Measurements from ENCODE around the gene ATXN1.
"Not testable (repeated sequence)": the region's sequence is repeated elsewhere in the genome, so short reads cannot be mapped to it uniquely, and the experiment has no call there.

The ATXN1 gene

GRCh38 chr6:16785496-16785895 is 24.2 kb upstream of the ATXN1 start:
- H3K9ac ChIP-seq (ENCODE audit: low read length), result no peak overlapping the region
- H3K36me3 ChIP-seq (ENCODE audit: control insufficient read depth, insufficient read depth, low read length), result no peaks in the 10 kb centered on the region
- no peak overlapping the region for H2BK120ac ChIP-seq (ENCODE audit: low read depth, low read length)
- H3K27me3 ChIP-seq (ENCODE audit: insufficient read depth, low read length, poor library complexity), result no peaks in the 10 kb centered on the region
- no peak overlapping the region for H3K27ac ChIP-seq (ENCODE audit: low read depth, low read length)
- no peak overlapping the region for H2BK5ac ChIP-seq (ENCODE audit: low read length)
- H2AK5ac ChIP-seq (ENCODE audit: low read length), result no peak overlapping the region
- H2BK15ac ChIP-seq (replicated peaks; ENCODE audit: low read depth), result no peak overlapping the region
- no peak overlapping the region for H3K4me3 ChIP-seq (ENCODE audit: low read length)
- no peaks in the 10 kb centered on the region for H3K4me1 ChIP-seq (ENCODE audit: control insufficient read depth, low read depth, low read length)
- no peak overlapping the region for H3K4me2 ChIP-seq (ENCODE audit: low read length)
- H4K5ac ChIP-seq (ENCODE audit: low read length), result no peak overlapping the region
- no peak overlapping the region for H3K56ac ChIP-seq (ENCODE audit: low read length)
- DNase-seq, result no peak
- H3K79me1 ChIP-seq (ENCODE audit: low read length), result no peaks in the 10 kb centered on the region
- no peak overlapping the region for H3K23ac ChIP-seq (ENCODE audit: low read length)
- H3K79me2 ChIP-seq (ENCODE audit: control insufficient read depth, insufficient read depth, low read length), result no peaks in the 10 kb centered on the region
- H4K8ac ChIP-seq (ENCODE audit: low read depth, low read length), result no peak overlapping the region
- no peak overlapping the region for H3K18ac ChIP-seq (ENCODE audit: low read length)
- H3K4ac ChIP-seq (ENCODE audit: low read depth, low read length), result no peak overlapping the region

GRCh38 chr6:16784957-16785356 is 23.7 kb upstream of the ATXN1 start:
- H3K27ac ChIP-seq (ENCODE audit: low read depth, low read length); H3K4me3 ChIP-seq (ENCODE audit: low read length); DNase-seq; H3K18ac ChIP-seq (ENCODE audit: low read length); H4K8ac ChIP-seq (ENCODE audit: low read depth, low read length); H2BK5ac ChIP-seq (ENCODE audit: low read length); H3K23ac ChIP-seq (ENCODE audit: low read length); H2AK5ac ChIP-seq (ENCODE audit: low read length); H2BK120ac ChIP-seq (ENCODE audit: low read depth, low read length); H3K27me3 ChIP-seq (ENCODE audit: insufficient read depth, low read length, poor library complexity); H3K9ac ChIP-seq (ENCODE audit: low read length); H3K4ac ChIP-seq (ENCODE audit: low read depth, low read length); H4K5ac ChIP-seq (ENCODE audit: low read length); H3K79me2 ChIP-seq (ENCODE audit: control insufficient read depth, insufficient read depth, low read length); H3K4me2 ChIP-seq (ENCODE audit: low read length); H3K36me3 ChIP-seq (ENCODE audit: control insufficient read depth, insufficient read depth, low read length); H3K56ac ChIP-seq (ENCODE audit: low read length); H3K4me1 ChIP-seq (ENCODE audit: control insufficient read depth, low read depth, low read length); H2BK15ac ChIP-seq (replicated peaks; ENCODE audit: low read depth); H3K79me1 ChIP-seq (ENCODE audit: low read length): not testable (repeated sequence)
- WGBS (ENCODE audit: extremely low coverage, insufficient coverage, low lambda C conversion rate), result no CpG with 5 or more reads among the region's 3 CpGs

- no peaks in the 10 kb centered on the region for H3K36me3 ChIP-seq (ENCODE audit: control insufficient read depth, insufficient read depth, low read length)
- H2BK5ac ChIP-seq (ENCODE audit: low read length), result no peak overlapping the region
- H3K56ac ChIP-seq (ENCODE audit: low read length), result no peak overlapping the region
- no peak overlapping the region for H2AK5ac ChIP-seq (ENCODE audit: low read length)
- H3K79me2 ChIP-seq (ENCODE audit: control insufficient read depth, insufficient read depth, low read length), result no peaks in the 10 kb centered on the region
- no peak overlapping the region for H3K4me3 ChIP-seq (ENCODE audit: low read length)
- no peak overlapping the region for H4K8ac ChIP-seq (ENCODE audit: low read depth, low read length)
- no peaks in the 10 kb centered on the region for H3K4me1 ChIP-seq (ENCODE audit: control insufficient read depth, low read depth, low read length)
- no CpG with 5 or more reads among the region's 2 CpGs for WGBS (ENCODE audit: extremely low coverage, insufficient coverage, low lambda C conversion rate)
- H2BK120ac ChIP-seq (ENCODE audit: low read depth, low read length), result no peak overlapping the region
- H3K27ac ChIP-seq (ENCODE audit: low read depth, low read length), result no peak overlapping the region
- H3K79me1 ChIP-seq (ENCODE audit: low read length), result no peaks in the 10 kb centered on the region
- no peak overlapping the region for H3K18ac ChIP-seq (ENCODE audit: low read length)
- H4K5ac ChIP-seq (ENCODE audit: low read length), result no peak overlapping the region
- H2BK15ac ChIP-seq (replicated peaks; ENCODE audit: low read depth), result no peak overlapping the region
- H3K23ac ChIP-seq (ENCODE audit: low read length), result no peak overlapping the region
- no peak overlapping the region for H3K4ac ChIP-seq (ENCODE audit: low read depth, low read length)
- H3K4me2 ChIP-seq (ENCODE audit: low read length), result no peak overlapping the region
- no peak overlapping the region for H3K9ac ChIP-seq (ENCODE audit: low read length)
- no peak for DNase-seq
- no peaks in the 10 kb centered on the region for H3K27me3 ChIP-seq (ENCODE audit: insufficient read depth, low read length, poor library complexity)
Observed at GRCh38 chr6:16783952-16784565, 22.8 kb upstream of the ATXN1 start.

GRCh38 chr6:16783509-16783908 is 22.2 kb upstream of the ATXN1 start:
- Histone ChIP-seq H2BK120ac (ENCODE audit: low read depth, low read length) (no peak overlapping the region), H3K79me2 (ENCODE audit: control insufficient read depth, insufficient read depth, low read length) (no peaks in the 10 kb centered on the region), H4K5ac (ENCODE audit: low read length) (no peak overlapping the region), H3K4me1 (ENCODE audit: control insufficient read depth, low read depth, low read length) (no peaks in the 10 kb centered on the region), H2AK5ac (ENCODE audit: low read length) (no peak overlapping the region), H3K36me3 (ENCODE audit: control insufficient read depth, insufficient read depth, low read length) (no peaks in the 10 kb centered on the region), H3K23ac (ENCODE audit: low read length) (no peak overlapping the region), H2BK5ac (ENCODE audit: low read length) (no peak overlapping the region), H2BK15ac (replicated peaks; ENCODE audit: low read depth) (no peak overlapping the region), H3K27me3 (ENCODE audit: insufficient read depth, low read length, poor library complexity) (no peaks in the 10 kb centered on the region), H4K8ac (ENCODE audit: low read depth, low read length) (no peak overlapping the region), H3K79me1 (ENCODE audit: low read length) (no peaks in the 10 kb centered on the region), H3K56ac (ENCODE audit: low read length) (no peak overlapping the region), H3K9ac (ENCODE audit: low read length) (no peak overlapping the region), H3K18ac (ENCODE audit: low read length) (no peak overlapping the region), H3K4me3 (ENCODE audit: low read length) (no peak overlapping the region), H3K4ac (ENCODE audit: low read depth, low read length) (no peak overlapping the region), H3K27ac (ENCODE audit: low read depth, low read length) (no peak overlapping the region), H3K4me2 (ENCODE audit: low read length) (no peak overlapping the region)
- no CpG with 5 or more reads among the region's 4 CpGs for WGBS (ENCODE audit: extremely low coverage, insufficient coverage, low lambda C conversion rate)
- no peak for DNase-seq

- Histone ChIP-seq H2BK5ac (ENCODE audit: low read length) (no peak overlapping the region), H4K8ac (ENCODE audit: low read depth, low read length) (no peak overlapping the region), H3K27me3 (ENCODE audit: insufficient read depth, low read length, poor library complexity) (no peaks in the 10 kb centered on the region), H3K27ac (ENCODE audit: low read depth, low read length) (no peak overlapping the region), H3K9ac (ENCODE audit: low read length) (no peak overlapping the region), H3K56ac (ENCODE audit: low read length) (no peak overlapping the region), H3K36me3 (ENCODE audit: control insufficient read depth, insufficient read depth, low read length) (no peaks in the 10 kb centered on the region), H3K4ac (ENCODE audit: low read depth, low read length) (no peak overlapping the region), H3K79me2 (ENCODE audit: control insufficient read depth, insufficient read depth, low read length) (no peaks in the 10 kb centered on the region), H2AK5ac (ENCODE audit: low read length) (no peak overlapping the region), H3K23ac (ENCODE audit: low read length) (no peak overlapping the region), H3K18ac (ENCODE audit: low read length) (no peak overlapping the region), H3K4me2 (ENCODE audit: low read length) (no peak overlapping the region), H2BK15ac (replicated peaks; ENCODE audit: low read depth) (no peak overlapping the region), H3K79me1 (ENCODE audit: low read length) (no peaks in the 10 kb centered on the region), H3K4me1 (ENCODE audit: control insufficient read depth, low read depth, low read length) (no peaks in the 10 kb centered on the region), H4K5ac (ENCODE audit: low read length) (no peak overlapping the region), H3K4me3 (ENCODE audit: low read length) (no peak overlapping the region), H2BK120ac (ENCODE audit: low read depth, low read length) (no peak overlapping the region)
- DNase-seq, result no peak
- no CpG with 5 or more reads among the region's 4 CpGs for WGBS (ENCODE audit: extremely low coverage, insufficient coverage, low lambda C conversion rate)
Observed at GRCh38 chr6:16782278-16782677, 21.0 kb upstream of the ATXN1 start.
